ENCODE results near the gene SRBD1.

Gene SRBD1

DNA sequence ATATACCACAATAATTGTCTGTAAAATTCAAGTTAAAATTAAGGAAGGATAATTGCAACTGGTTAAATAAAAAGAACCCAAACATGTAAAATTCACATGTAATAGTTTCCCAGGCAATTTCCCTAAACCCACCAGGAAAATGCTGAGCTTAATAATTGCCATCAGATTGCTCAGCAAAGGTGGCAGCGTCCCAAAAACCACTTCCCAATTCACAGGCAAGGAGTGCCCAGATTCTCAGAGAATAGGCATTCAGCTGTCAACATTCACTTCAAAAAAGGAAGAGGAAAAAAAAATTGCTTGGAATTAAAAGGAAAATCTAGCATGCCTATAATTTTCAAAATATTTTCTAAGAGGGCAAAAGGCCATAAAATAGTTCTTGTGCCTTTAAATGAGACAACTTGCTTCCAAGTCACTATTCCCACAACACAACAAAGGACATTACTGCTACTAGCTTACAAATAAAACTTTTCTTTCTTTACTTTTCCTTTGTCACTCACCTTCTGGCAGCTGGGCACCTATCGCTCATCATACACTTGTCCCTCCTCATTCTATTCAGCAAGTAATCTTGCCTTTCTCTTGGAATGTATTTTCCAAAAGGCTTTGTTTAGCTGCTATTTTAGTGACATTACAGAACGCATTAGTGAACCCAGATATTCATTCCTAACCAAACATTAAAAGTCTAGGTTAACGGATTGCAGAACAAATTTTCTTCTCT lies 15.2 kb downstream of the SRBD1 start:
- DNase-seq (ENCODE audit: low read depth in 2 of 2, low spot score in 1 of 2): no peak

DNA sequence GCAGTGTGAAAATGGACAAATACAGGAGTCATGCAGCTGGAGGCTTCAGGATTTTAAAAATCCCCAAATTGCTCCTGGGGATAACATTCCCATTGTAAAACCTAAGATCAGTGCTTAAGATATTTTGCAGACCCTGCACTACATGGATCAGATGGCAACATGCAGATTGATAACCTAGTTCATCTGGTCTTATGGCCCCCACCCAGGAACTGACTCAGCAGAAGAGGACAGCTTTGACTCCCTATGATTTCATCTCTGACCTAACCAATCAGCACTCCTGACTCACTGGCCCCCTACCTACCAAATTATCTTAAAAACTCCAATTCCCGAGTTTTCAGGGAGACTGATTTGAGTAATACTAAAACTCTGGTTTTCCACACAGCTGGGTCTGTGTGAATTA lies 20.0 kb downstream of the SRBD1 start:
- DNase-seq (ENCODE audit: low read depth in 2 of 2, low spot score in 1 of 2): no peak

DNA sequence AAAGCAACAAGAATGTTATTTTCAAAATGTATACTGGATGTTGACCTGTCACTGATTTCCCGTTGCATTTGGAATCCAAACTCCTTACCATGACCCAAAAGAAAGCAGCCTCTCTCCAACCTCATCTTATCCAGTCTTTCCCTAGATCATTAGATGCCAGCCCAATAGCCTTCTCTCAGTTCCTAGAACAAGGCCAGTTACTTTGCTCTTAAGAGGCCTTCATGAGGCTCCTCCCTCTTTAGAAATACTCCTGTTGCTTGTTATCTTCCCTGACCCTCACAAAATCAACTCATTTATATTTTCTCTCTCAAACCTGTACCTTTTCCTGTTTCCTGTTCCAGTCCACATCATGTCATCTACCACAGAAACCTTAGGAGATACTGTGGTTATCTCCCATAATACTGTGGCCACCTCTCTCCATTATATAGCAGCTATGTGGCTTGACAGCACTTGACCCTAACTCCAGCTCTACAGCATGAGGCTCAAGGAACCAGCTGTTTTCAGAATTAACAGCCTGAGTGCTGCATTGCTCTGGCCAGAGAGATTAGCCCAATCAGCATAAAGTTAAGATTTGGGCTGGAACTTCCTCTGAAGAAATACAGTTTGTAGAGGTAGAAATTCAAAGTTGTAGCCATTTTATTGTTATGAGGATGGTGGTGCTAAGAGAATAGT lies 22.8 kb downstream of the SRBD1 start:
- no peak for DNase-seq (ENCODE audit: low read depth in 2 of 2, low spot score in 1 of 2)

DNA sequence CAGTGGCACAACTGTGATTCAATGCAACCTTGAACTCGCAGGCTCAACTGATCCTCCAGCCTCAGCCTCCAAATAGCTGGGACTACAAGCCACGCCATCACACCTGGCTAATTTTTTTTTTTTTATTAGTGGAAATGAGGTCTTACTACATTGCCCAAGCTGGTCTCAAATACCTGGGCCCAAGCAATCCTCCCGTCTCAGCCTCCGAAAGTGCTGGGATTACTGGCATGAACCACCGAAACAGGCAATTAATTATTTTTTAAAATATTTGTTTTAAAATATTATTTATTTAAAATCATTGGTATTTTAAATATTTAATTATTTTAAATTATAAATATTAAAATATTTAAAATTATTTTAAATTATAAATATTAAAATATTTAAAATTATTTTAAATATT lies 24.5 kb downstream of the SRBD1 start:
- DNase-seq (ENCODE audit: low read depth in 2 of 2, low spot score in 1 of 2): no peak

DNA sequence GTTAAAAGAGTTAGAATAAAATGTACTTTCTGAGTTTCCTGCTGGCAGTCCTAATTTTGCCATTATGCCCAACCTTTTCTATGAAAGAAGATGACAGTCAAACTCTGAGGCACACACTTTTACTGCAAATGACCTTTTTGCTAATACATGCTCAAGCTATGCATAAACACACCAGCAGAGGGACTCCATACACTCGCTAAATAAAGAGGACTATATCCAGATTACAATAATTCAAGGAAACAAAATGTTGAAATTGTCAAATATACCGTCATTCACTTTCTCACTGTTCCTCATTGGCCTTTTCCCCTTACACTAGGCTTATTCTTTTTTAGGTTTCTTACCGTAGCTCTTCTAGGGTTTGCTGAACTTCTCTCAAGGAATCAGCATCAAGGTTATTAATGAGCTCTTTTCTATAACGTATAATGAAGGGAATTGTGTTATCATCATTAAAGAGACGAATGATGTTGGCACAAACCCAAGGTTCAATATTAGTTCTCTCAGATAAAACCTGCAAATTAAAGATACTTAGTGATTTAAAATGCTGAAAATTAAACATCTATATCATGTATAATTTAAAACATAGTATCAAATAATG lies 25.7 kb downstream of the SRBD1 start:
- DNase-seq (ENCODE audit: low read depth in 2 of 2, low spot score in 1 of 2): no peak

DNA sequence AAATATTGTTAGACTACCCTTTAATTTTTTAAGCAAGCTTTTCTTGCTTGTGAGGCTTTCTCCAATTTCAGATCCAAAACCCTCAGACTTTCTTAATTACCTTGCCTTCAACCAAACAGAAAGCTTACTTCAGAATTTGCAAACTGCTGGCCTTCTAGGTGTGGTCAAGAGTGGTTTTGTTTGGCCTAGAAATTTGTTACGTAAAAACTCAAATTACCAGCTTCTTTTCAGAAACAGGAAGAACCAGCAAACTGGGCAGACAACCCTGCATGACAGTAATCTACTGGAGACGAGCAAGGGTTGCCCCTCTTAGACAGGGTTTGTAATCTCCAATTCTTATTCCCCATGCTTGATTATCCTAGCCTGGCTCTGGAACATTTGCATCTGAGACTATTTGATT lies 27.1 kb downstream of the SRBD1 start:
- no peak for DNase-seq (ENCODE audit: low read depth in 2 of 2, low spot score in 1 of 2)

DNA sequence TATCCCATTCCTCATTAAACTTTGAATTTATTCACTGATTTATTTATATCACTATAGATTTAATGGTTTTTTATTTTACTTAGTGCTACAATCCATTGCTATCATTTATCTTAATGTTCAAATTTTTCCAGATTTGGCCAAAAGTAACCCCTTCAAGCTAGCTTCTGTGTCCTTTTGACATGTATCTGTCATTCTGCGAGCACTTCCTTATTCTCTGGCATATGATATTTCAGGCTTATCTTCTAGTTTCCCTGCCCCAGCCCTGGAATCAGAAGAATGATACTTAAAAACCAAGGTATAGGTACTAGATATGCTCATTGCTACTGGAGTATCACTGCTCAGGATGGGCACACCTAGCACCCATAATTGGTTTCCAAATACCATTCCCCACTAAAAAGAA lies 28.5 kb downstream of the SRBD1 start:
- DNase-seq (ENCODE audit: low read depth in 2 of 2, low spot score in 1 of 2): no peak

DNA sequence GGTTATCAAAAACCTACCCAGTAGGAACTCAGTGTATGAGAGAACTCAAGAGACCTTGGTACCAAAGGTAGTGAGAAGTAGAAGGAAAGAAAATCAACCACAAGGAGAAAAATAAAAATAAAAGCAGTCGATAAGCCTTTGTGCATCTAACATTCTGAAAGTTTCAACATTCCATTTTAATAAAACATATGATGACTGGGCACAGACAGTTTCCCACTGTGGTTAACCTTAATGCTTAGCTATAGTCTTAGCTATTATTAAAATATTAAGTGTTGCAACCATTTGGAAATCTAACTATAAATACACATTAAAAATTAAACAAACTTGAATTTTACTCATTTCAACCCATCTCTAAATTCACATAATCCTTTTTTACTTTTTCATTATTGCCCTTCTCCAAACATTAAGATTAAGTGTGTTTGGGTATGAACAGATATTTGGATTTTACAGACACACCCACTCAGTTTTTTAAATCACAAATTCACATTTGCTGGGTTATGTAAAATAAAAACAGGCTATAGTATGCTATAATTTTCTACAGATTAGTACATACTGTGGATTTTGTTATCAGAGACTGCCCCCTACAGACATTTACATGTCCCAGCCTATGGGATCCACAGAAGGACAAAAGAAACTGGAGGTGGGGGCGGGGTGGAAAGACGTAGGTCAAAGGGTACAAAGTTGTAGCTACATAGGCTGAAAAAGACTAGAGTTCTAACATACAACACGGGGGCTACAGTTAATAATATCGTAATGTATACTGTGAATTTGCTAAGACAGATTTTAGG lies 32.8 kb downstream of the SRBD1 start:
- DNase-seq (ENCODE audit: low read depth in 2 of 2, low spot score in 1 of 2): no peak

DNA sequence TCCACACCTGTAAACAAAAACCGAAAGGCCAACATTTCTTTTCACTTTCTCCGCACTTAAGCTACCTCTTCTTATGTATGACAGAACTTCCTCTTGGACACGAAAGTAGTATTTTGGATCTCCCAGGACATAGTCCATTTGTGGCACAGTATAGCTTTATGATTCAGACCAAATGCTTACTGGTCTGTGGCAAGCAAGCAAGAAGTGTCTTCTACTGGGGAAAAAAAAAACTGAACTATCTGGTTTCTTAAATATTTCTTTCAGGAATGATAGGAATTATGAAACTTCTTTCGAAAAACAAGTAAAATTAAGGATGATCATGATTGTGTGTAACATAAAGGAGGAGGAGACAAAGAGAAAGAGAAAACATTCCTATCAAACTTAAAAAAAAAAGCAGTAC lies 33.6 kb downstream of the SRBD1 start:
- no peak for DNase-seq (ENCODE audit: low read depth in 2 of 2, low spot score in 1 of 2)

DNA sequence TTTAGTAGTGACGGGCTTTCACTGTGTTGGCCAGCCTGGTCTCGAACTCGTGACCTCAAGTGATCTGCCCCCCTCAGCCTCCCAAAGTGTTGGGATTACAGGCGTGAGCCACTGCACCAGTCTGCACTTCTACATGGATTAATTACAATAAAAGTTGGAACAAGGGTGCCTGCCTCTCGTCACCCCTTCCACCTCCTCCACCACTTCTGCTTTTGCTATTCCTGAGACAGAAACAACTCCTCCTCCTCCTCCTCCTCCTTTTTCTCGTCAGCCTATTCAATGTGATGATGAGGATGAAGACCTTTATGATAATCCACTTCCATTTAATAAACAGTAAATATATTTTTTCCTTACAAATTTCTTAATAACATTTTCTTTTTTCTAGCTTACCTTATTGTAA lies 35.2 kb downstream of the SRBD1 start:
- DNase-seq (ENCODE audit: low read depth in 2 of 2, low spot score in 1 of 2): no peak

DNA sequence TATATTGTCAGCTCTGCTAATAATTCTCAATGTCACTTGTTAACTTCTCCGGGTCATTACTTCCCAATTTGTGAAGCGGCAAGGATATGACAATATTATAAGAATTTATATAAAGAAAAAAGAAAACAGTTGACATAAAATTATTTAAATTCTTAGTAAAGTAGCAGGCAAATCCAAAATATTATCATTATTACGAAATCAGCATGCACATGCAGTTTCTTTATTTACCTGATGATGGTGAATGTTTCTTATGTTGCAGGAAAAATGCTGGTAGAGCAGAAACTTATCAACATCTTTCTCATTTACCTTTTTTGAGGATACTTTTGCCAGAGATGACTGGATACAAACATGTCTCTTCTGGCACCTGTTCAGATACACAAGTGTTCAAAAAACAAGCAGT lies 38.1 kb downstream of the SRBD1 start:
- no peak for DNase-seq (ENCODE audit: low read depth in 2 of 2, low spot score in 1 of 2)

DNA sequence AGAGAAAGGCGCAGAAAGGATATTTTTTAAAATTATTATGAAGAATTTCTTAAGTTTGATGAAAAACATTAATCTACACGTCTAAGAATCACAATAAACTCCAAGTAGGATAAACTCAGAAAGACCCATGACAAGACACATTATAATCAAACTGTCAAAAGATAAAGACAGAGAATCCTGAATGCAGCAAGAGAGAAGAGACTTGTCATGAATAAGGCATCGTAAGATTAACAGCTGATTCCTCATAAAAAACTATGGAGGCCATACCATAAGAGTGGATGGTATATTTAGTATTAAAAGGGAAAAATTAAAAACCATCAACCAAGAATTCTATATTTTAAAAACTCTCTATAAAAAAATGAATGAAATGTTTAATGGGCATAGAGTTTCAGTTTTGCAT lies 39.1 kb downstream of the SRBD1 start:
- DNase-seq (ENCODE audit: low read depth in 2 of 2, low spot score in 1 of 2): no peak

DNA sequence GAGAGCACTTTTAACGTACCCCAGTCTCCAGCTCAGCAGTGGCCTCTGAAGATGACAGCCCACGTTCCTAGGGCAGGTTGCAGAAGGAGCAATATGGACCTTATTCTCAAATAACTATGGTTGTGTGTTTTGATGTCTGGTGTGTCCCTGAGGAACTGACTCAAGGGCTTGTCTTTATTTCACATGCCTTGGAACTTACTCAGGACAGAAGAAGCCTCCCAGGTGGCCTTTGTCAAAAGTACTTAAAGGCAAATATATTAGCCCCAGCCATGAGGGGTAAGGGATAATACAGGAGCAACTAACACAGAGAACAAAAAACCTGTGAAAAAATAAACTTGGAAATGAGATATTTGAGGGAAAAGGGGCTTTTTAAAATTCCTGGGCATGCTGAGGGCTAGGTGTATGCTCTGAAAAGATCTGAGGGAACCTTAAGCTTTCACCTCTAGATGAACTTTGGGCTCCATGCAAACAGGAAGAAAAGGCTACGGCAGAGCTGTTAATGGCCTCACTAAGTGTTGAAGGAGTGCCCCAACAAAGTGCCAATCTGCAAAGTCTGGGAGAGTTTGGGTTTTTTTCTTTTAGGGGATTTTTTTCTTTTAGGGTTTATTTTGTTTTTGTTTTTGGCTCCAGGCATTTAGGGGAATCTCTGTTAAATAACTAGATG lies 40.3 kb downstream of the SRBD1 start:
- no peak for DNase-seq (ENCODE audit: low read depth in 2 of 2, low spot score in 1 of 2)

DNA sequence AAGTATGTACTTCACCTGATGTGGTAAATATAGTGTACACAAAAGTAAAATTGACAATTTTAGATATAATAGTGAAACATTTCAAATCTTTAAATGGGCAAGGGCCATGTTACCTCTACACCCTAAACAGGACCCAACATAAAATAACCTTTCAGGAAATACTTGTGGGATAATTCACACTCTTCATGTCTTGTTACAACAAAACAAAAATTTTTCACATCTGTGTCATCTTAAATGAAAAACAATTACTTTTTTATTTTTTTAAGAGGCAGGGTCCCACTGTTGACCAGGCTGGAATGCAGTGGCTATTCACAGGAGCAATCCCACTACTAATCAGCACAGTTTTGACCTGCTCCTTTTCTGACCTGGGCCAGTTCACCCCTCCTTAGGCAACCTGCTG lies 42.1 kb downstream of the SRBD1 start:
- DNase-seq (ENCODE audit: low read depth in 2 of 2, low spot score in 1 of 2): no peak

DNA sequence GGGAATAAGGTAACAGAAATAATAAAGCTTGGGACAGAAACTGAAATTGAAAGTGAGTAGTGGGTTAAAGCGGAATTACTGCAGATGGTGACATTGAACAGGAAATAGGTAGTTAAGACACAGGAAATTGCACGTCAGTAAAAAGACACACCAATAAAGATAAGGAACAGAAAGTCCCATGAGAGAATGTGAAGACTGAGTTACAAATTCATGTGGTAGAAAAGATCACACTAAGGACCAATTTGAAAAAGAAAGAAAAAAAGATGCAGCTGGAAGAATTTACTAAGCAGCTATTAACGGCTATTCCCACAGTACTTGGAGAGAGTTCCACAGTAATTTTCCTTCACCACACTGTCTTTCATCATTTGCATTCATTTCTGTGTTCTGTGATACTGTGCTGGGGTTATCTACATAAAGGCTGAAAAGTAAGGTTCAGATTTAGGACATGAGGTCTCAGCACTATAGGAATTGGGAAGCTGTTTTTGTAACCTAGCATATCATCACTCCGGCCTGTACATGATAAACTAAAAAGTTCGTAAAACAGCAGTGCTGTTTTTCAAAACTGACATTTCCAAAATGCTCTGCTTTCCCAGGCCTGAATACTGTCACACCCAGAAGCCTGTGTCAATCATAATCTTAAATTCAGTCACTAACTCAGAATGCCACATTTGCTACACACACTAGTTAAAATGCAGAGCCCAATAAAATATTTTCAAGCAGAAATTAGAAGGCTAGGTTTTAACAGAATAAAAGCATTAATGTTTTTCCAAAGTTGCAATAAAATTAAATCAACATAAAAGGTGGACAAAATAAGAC lies 42.9 kb downstream of the SRBD1 start:
- DNase-seq (ENCODE audit: low read depth in 2 of 2, low spot score in 1 of 2): no peak

DNA sequence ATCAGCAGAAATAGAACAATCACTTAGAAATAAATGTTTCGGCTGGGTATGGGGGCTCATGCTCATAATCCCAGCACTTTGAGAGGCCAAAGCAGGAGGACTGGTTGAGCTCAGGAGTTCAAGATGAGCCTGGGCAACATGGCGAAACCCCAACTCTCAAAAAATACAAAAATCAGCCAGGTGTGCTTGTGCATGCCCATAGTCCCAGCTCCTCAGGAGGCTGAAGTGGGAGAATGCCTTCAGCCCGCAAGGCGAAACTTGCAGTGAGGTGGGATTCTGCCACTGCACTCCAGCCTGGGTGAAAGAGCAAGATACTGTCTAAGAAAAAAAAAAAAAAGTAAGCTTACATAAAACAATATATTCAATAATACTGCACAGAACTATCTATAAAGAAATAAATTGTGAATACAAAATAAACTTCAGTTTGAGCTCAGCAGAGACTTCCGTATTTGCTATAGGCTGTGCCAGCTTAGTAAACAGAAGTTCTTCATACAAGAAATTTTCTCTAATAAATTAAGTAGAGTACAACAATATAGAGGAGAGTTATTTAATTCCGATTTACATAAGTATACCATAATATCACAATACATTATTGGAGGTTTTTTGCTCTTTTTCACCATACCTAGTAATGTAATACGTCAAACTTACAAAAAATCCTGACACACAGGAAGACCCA lies 43.6 kb downstream of the SRBD1 start:
- DNase-seq (ENCODE audit: low read depth in 2 of 2, low spot score in 1 of 2): no peak

DNA sequence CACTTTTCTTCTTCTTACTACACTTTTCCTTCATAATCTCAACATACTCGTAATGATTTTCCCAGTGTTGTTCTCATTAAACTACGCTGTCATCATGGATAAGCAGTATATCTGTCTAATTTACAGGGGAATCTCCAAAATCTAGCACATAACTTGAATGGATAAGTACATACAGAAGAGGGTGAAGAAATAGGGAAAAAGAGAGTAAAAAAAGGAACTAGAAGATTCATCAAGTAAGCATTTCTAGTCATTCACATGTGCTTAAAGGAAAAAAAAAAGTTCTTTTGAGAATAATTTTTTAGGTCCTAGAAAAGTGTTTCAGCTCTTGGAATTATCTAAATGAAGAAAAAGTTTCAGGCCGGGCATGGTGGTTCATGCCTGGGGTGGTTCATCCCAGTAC lies 51.6 kb downstream of the SRBD1 start:
- no peak for DNase-seq (ENCODE audit: low read depth in 2 of 2, low spot score in 1 of 2)

DNA sequence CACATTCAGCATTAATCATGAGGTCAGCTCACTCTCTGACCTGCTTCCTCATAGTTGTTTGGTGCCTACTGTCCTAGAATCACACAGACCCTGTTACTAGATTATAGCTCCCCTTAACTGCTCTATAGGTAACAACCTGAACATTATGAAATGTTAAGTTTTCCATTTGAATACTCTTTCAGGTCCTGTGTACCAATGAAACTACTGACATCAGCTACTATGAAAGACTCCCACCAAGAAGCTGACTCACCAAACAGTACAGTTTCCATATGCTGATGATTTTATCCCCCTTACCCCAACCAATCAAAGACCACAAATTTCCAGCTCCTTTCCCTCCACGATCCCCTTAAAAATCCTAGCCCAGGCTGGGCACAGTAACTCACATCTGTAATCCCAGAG lies 56.3 kb downstream of the SRBD1 start:
- no peak for DNase-seq (ENCODE audit: low read depth in 2 of 2, low spot score in 1 of 2)

DNA sequence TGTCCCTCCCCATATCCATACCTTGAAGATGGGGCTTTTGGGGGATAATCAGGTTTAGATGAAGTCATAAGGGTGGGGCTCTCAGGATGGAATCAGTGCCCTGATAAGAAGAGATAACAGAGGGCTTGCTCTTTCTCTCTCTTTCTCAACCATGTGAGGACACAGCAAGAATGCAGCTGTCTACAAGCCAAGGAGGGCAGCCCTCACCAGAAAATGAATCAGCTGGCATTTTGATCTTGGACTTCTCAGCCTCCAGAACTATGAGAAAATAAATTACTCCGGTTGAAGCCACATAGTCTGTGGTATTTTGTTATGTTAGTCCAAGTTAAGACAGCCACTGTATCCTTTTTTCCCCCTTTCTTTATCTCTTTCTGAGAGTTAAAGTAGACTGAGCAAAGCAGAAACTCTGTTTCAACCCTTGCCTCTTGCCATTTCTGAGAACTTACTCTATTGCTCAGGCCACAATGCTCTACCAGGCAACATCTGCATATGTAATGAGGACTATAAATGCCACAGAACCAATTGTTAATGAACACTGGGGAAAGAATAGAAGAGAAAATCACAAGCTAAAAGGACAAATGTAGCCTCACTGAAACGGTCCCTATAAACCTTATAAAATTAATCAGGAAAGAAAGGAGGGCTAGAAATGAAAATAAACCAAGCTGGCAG lies 56.9 kb downstream of the SRBD1 start:
- no peak for DNase-seq (ENCODE audit: low read depth in 2 of 2, low spot score in 1 of 2)

Data from stimulated activated CD8-positive, alpha-beta memory T cell treated with anti-CD3 and anti-CD28 coated beads, Interleukin-4, amount 100 ng/mL, for 4 hours (primary cell).